Choroid plexus epithelial cell (primary cell): ENCODE data around the gene LDB2.

Source experiments
- DNase-seq: peaks from one replicate; pipeline ENCODE4 v3.0.0-alpha.2; 2010; ENCODE audit warnings: low read depth
- H3K4me3 ChIP-seq: 2 replicates; pipeline ENCODE4 v1.5.1; 2011; ENCODE audit warnings: low read depth, mild to moderate bottlenecking, control low read depth, low read length, moderate library complexity
- TF ChIP-seq, protein P1 (sequence below): conservative IDR thresholded peaks from 2 replicates; pipeline ENCODE4 v1.5.1; 2011; ENCODE audit warnings: low read depth, mild to moderate bottlenecking, control low read depth, inconsistent platforms, low read length, moderate library complexity

The LDB2 gene

DNA sequence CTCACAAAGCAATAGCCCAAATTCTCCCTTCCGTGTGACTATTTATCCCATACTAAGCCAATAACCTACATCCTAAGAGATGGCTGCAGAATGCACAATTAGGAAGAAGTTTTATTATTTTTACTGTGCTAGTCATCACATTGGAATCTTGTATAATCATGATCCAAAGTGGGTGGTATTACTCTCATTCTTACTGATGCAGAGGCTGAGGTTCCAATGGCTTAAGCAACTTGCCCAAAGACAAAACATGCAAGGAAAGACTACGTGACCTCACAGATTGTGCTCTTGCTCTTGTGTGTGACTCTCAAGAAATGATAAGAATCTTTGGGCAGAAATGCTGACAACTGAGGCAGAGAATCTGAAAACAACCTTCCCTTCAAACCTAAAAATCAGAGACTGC, 212.2 kb downstream of the LDB2 start:
- DNase-seq = peak; percentile 93
- TF ChIP-seq, protein P1, sequence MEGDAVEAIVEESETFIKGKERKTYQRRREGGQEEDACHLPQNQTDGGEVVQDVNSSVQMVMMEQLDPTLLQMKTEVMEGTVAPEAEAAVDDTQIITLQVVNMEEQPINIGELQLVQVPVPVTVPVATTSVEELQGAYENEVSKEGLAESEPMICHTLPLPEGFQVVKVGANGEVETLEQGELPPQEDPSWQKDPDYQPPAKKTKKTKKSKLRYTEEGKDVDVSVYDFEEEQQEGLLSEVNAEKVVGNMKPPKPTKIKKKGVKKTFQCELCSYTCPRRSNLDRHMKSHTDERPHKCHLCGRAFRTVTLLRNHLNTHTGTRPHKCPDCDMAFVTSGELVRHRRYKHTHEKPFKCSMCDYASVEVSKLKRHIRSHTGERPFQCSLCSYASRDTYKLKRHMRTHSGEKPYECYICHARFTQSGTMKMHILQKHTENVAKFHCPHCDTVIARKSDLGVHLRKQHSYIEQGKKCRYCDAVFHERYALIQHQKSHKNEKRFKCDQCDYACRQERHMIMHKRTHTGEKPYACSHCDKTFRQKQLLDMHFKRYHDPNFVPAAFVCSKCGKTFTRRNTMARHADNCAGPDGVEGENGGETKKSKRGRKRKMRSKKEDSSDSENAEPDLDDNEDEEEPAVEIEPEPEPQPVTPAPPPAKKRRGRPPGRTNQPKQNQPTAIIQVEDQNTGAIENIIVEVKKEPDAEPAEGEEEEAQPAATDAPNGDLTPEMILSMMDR = no peak
- H3K4me3 ChIP-seq = no peak overlapping the region

DNA sequence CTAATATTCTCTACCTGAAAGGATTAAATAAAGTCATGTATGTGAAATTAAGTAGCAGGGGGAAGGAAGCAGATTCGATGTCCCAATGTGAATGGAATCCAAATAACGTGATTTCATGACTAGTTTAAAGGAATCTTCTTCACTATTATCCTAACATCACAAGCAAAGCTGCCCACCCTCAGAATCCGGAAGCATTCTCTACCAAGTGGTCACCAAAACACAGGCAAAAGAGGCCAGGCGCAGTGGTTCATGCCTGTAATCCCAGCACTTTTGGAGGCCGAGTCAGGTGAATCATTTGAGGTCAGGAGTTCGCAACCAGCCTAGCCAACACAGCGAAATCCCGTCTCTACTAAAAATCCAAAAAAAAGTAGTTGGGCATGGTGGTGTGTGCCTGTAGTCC, 212.9 kb downstream of the LDB2 start:
- H3K4me3 ChIP-seq = no peak overlapping the region
- peak; percentile 67 for DNase-seq
- TF ChIP-seq, protein P1 = no peak

DNA sequence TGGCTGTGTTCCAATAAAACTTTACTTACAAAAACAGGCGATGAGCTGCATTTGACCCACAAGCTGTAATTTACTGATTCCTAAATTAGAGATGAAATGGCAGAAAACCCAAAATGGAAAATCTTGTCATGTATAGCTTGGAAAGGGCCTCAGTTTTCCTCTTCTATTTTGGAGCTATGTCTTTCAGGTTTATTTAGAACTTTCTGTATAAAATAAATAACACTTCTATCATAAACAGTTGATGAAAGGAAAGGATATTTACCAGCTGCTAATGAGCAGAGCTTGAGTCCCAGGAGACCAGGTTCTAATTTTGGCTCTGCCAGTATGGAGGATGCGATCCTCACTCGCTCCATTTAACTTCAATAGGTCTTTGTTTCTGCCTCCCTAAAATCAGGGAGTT, 213.5 kb downstream of the LDB2 start:
- no peak overlapping the region for H3K4me3 ChIP-seq
- DNase-seq = no peak
- TF ChIP-seq, protein P1 = no peak

DNA sequence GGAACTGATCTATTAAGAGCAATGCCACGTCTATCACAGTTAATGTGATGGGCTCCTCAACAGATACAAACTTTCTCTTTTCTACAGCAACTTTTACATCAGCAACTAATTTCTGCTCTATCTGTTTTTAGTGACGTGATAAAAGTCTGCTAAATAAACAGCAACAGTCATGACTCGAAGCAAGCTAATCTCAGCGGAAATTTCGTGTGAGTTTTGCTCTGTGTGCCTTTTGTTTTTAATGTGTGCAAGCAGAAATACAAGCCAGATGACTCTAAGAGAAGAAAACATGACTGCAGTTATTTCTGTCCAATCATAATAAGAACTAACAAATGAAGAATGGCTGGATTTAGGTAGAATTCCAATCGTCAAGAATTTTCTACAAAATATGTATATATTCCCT, 214.3 kb downstream of the LDB2 start:
- peak; percentile 73 for DNase-seq
- H3K4me3 ChIP-seq = no peak overlapping the region
- TF ChIP-seq, protein P1 = no peak

DNA sequence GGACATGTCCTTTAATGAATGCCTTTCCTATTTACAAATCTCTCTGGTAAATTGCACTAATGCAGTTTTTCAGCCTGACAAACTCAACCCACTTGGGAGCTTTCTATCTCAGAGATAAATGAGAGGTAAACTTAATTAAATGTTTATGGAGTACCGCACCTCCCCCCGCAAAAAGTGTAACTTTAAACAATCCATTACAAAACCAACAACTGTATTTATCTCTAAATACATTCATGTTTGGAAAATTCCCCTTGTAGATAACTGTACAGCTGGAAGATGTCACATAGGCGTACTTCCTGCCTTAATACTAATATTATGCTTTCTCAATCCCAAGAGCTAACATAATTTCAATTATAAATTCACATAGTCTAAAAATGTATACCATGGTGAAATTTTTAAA, 215.5 kb downstream of the LDB2 start:
- H3K4me3 ChIP-seq = no peak overlapping the region
- TF ChIP-seq, protein P1 = no peak
- DNase-seq = no peak

DNA sequence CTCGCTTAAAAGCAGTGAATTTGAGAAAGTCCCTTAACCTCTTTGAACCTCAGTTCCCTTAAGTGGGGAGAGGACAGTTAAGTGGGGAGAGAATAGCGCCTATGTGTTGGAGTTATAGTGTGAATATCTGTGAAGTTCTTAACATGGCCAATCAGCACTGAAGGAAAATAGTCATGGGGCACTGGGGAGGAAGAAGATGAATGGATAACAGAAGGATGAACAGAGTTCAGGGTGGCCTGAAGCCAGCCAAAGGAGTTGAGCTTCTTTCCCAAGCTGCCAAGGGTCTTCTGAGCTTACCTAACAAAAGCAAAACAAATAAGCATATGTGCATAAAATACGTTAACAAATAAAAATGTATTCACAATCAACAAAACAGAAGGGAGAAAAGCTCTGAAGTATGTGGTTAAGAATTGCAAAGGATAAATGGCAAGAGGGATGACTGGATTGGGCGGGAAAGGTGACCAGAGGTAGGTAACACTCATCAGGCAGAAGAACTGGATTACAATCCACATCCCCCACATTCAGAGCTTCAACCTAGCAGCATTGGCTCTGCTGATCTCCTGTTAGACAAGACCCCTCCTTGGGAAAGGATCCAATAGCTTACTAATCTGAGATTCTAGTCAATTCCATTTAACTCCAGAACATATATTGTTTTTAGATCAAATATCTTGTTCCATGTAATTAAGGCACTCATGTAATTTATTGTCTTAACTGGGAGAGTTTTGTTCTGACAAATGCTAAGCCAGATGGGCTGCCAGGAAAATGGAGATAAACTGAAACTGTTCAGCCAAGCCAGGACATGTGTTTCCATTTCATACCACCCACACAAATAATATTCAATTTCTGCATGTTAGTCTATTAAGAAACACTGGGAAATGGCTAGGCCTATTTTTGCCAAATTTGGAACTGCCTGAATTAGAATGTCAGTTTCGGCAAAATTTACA, 221.2 kb downstream of the LDB2 start:
- TF ChIP-seq, protein P1 = no peak
- no peak for DNase-seq
- H3K4me3 ChIP-seq = no peak overlapping the region
